Measurements from ENCODE around the gene DHODH. TPM values are rescaled to one million over a fixed set of nuclear protein-coding genes. Genes with fewer than 3 reads are reported as not detected.

The DHODH gene
- total and polyA plus RNA-seq, 2 of the 13 experiments (the other 11 are each of a cell fraction or from before 2014, with no cell fraction given), result 10.7 to 16.4 TPM

DNA sequence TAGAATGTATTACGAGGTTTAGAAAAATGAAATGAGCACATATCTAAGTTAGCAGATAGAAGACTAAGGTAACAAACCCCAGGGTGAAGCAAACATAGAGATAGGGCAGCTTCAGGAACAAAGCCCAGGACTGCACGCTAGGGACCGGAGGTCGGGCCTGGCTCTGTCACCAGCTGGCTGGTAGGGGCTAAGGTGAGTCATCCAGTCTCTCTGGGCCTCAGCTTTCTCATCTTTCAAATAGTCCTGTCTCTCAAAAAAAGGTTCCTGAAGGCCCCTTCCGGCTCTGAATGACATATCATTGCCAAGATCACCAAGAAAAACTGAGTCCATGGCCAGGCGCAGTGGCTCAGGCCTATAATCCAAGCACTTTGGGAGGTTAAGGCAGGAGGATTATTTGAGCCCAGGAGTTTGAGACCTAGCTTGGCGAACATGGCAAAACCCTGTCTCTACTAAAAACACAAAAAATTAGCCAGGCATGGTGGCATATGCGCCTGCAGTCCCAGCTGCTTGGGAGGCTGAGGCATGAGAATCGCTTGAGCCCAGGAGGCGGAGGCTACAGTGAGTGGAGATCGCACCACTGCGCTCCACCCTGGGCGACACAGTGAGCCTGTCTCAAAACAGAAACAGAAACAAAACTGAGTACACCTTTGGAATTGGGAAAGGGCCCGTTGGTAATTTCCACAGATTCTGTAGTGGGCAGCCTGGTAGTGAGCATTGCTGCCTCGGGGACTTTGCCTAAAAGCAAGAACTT is 34.3 kb upstream of the DHODH start (continued):
- no peak for TF ChIP-seq PTBP1 (IDR thresholded peaks at IDR 0.05; ENCODE audit: low read depth, low read length, poor library complexity, severe bottlenecking)
- no peak for TF ChIP-seq ZNF501 (CRISPR knock-in tag; IDR thresholded peaks at IDR 0.05)
- no peak for TF ChIP-seq XRCC5 (optimal IDR thresholded peaks at IDR 0.05; ENCODE audit: low read length)
- no peak for TF ChIP-seq NR2F1 (CRISPR knock-in tag; IDR thresholded peaks at IDR 0.05)
- TF ChIP-seq FOSL2 (CRISPR knock-in tag; IDR thresholded peaks at IDR 0.05), result peak; percentile 94
- no peak for TF ChIP-seq MIXL1 (CRISPR knock-in tag; IDR thresholded peaks at IDR 0.05)
- no peak for TF ChIP-seq ZNF720 (CRISPR knock-in tag; IDR thresholded peaks at IDR 0.05)
- no peak for TF ChIP-seq HOXA7 (CRISPR knock-in tag; IDR thresholded peaks at IDR 0.05)
- TF ChIP-seq AHDC1 (CRISPR knock-in tag; IDR thresholded peaks at IDR 0.05; ENCODE audit: borderline replicate concordance), result peak; percentile 64; the same call in 1 of the 2 replicates
- TF ChIP-seq ZNF768 (CRISPR knock-in tag; IDR thresholded peaks at IDR 0.05), result no peak
- TF ChIP-seq ZNF83 (CRISPR knock-in tag; IDR thresholded peaks at IDR 0.05; ENCODE audit: borderline replicate concordance), result no peak
- no peak for TF ChIP-seq ATF5 (CRISPR knock-in tag; IDR thresholded peaks at IDR 0.05; ENCODE audit: low read depth)
- TF ChIP-seq, protein P1, sequence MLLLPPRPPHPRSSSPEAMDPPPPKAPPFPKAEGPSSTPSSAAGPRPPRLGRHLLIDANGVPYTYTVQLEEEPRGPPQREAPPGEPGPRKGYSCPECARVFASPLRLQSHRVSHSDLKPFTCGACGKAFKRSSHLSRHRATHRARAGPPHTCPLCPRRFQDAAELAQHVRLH (CRISPR knock-in tag; IDR thresholded peaks at IDR 0.05; ENCODE audit: borderline replicate concordance, low read depth), result no peak
- TF ChIP-seq ZSCAN25 (CRISPR knock-in tag; IDR thresholded peaks at IDR 0.05), result no peak
- no peak for TF ChIP-seq MATR3 (CRISPR knock-in tag; IDR thresholded peaks at IDR 0.05)
- no peak for TF ChIP-seq FOXP4 (CRISPR knock-in tag; IDR thresholded peaks at IDR 0.05)
- TF ChIP-seq, protein P2, sequence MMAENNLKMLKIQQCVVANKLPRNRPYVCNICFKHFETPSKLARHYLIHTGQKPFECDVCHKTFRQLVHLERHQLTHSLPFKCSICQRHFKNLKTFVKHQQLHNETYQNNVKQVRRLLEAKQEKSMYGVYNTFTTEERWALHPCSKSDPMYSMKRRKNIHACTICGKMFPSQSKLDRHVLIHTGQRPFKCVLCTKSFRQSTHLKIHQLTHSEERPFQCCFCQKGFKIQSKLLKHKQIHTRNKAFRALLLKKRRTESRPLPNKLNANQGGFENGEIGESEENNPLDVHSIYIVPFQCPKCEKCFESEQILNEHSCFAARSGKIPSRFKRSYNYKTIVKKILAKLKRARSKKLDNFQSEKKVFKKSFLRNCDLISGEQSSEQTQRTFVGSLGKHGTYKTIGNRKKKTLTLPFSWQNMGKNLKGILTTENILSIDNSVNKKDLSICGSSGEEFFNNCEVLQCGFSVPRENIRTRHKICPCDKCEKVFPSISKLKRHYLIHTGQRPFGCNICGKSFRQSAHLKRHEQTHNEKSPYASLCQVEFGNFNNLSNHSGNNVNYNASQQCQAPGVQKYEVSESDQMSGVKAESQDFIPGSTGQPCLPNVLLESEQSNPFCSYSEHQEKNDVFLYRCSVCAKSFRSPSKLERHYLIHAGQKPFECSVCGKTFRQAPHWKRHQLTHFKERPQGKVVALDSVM (CRISPR knock-in tag; IDR thresholded peaks at IDR 0.05), result peak; percentile 78
- peak; percentile 24; the same call in 1 of the 2 replicates for TF ChIP-seq ZFY (CRISPR knock-in tag; IDR thresholded peaks at IDR 0.05)
- no peak for TF ChIP-seq U2AF1 (optimal IDR thresholded peaks at IDR 0.05; ENCODE audit: low read depth, low read length)
